Smooth muscle cell (in vitro differentiated cells): ENCODE measurements around the gene TRPV2. TPM values are rescaled to one million over a fixed set of nuclear protein-coding genes. Genes with fewer than 3 reads are reported as not detected.

Experiments used
- DNase-seq: peaks from one replicate; lab custom pipeline; 2025; ENCODE audit not compliant: unreplicated experiment; lab: John Stamatoyannopoulos, UW
- H2AFZ ChIP-seq: fragments of 200-600 bp; sonication (generic); 2 replicates; pipeline ENCODE4 v1.6.0; 2016; ENCODE audit warnings: antibody characterized with exemption, low read depth, mild to moderate bottlenecking
- H3F3A ChIP-seq: fragments of 200-600 bp; sonication (generic); 2 replicates; pipeline ENCODE4 v1.6.0; 2017; ENCODE audit warnings: antibody characterized with exemption, low read depth
- H3K27ac ChIP-seq: fragments of 200-600 bp; sonication (generic); 2 replicates; pipeline ENCODE4 v1.5.1; 2016; ENCODE audit warnings: low read depth, mild to moderate bottlenecking
- H3K27me3 ChIP-seq: fragments of 200-600 bp; sonication (generic); 2 replicates; pipeline ENCODE4 v1.6.1; 2016; ENCODE audit warnings: low read depth, mild to moderate bottlenecking
- H3K36me3 ChIP-seq: fragments of 200-600 bp; sonication (generic); 2 replicates; pipeline ENCODE4 v1.5.1; 2016; ENCODE audit warnings: low read depth
- H3K4me1 ChIP-seq: fragments of 200-600 bp; sonication (generic); 2 replicates; pipeline ENCODE4 v1.5.1; 2016; ENCODE audit warnings: low read depth
- H3K4me2 ChIP-seq: fragments of 200-600 bp; sonication (generic); 2 replicates; pipeline ENCODE4 v1.6.0; 2016; ENCODE audit warnings: mild to moderate bottlenecking
- H3K4me3 ChIP-seq: fragments of 200-600 bp; sonication (generic); 2 replicates; pipeline ENCODE4 v1.5.1; 2016; ENCODE audit warnings: mild to moderate bottlenecking
- H3K79me2 ChIP-seq: fragments of 200-600 bp; sonication (generic); 2 replicates; pipeline ENCODE4 v1.6.0; 2016; ENCODE audit warnings: low read depth, mild to moderate bottlenecking
- H3K9ac ChIP-seq: fragments of 200-600 bp; sonication (generic); 2 replicates; pipeline ENCODE4 v1.6.0; 2016; ENCODE audit warnings: low read depth
- H3K9me3 ChIP-seq: fragments of 200-600 bp; sonication (generic); replicated peaks from 2 replicates; pipeline ENCODE4 v1.5.1; 2016; ENCODE audit warnings: low read depth
- H4K20me1 ChIP-seq: fragments of 200-600 bp; sonication (generic); 2 replicates; pipeline ENCODE4 v1.6.0; 2016; ENCODE audit warnings: low read depth
- CTCF ChIP-seq: fragments of 200-600 bp; sonication (generic); IDR thresholded peaks from 2 replicates; pipeline ENCODE4 v1.5.1; 2017; ENCODE audit warnings: borderline replicate concordance, mild to moderate bottlenecking, antibody characterized with exemption; ENCODE audit not compliant: insufficient read depth, poor library complexity, severe bottlenecking
- WGBS: methylation state at CpG from one replicate; pipeline ENCODE4 v1.1.7; 2016; ENCODE audit warnings: low lambda C conversion rate; 5-methylcytosine and 5-hydroxymethylcytosine counted together
- polyA plus RNA-seq: library from polyadenylated mRNA; unstranded; fragments of >200 nt; fragmentation: Nextera tagmentation; extraction: Ambion mirVana; gene quantifications from 2 replicates; pipeline ENCODE4 v1.2.1, GENCODE V29; 2016
- total RNA-seq: library from RNA; depleted of rRNA; stranded (reverse); fragments of >200 nt; gene quantifications from 2 replicates; pipeline ENCODE4 v1.2.3, GENCODE V29; 2014

Gene TRPV2
- total and polyA plus RNA-seq, 2 experiments from 2014 or later = 58.0 to 92.9 TPM

- Histone ChIP-seq H3K4me3 (no peak overlapping the region), H3K4me2 (no peak overlapping the region), H3F3A (peaks cover under 1% of the 10 kb centered on the region), H3K9me3 (no peaks in the 10 kb centered on the region), H3K9ac (no peak overlapping the region), H3K36me3 (no peaks in the 10 kb centered on the region), H3K27ac (no peak overlapping the region), H3K79me2 (no peaks in the 10 kb centered on the region), H4K20me1 (no peaks in the 10 kb centered on the region), H2AFZ (no peak overlapping the region), H3K4me1 (no peaks in the 10 kb centered on the region), H3K27me3 (no peaks in the 10 kb centered on the region)
- 85% methylated on average over 20 of the region's 20 CpGs for WGBS
- no peak for DNase-seq
- TF ChIP-seq CTCF = no peak
These were observed 10.6 kb downstream of the TRPV2 start for GRCh38 chr17:16425698-16426659.

- Histone ChIP-seq H3K36me3 (no peaks in the 10 kb centered on the region), H3K27ac (no peak overlapping the region), H3K4me3 (no peak overlapping the region), H3K4me1 (no peaks in the 10 kb centered on the region), H3F3A (no peaks in the 10 kb centered on the region), H4K20me1 (no peaks in the 10 kb centered on the region), H3K9ac (no peak overlapping the region), H2AFZ (no peak overlapping the region), H3K27me3 (no peaks in the 10 kb centered on the region), H3K79me2 (no peaks in the 10 kb centered on the region), H3K4me2 (no peak overlapping the region), H3K9me3 (no peaks in the 10 kb centered on the region)
- DNase-seq = no peak
- WGBS = 90% methylated on average over 3 of the region's 3 CpGs
- no peak for TF ChIP-seq CTCF
These were observed 11.6 kb downstream of the TRPV2 start for GRCh38 chr17:16427020-16427419.

GRCh38 chr17:16428098-16428882 lies 12.9 kb downstream of the TRPV2 start:
- H3K79me2 ChIP-seq = no peaks in the 10 kb centered on the region
- no peaks in the 10 kb centered on the region for H3K36me3 ChIP-seq
- no peaks in the 10 kb centered on the region for H3K9me3 ChIP-seq
- DNase-seq = no peak
- H3K9ac ChIP-seq = no peak overlapping the region
- no peak overlapping the region for H3K4me3 ChIP-seq
- no peak overlapping the region for H3K4me2 ChIP-seq
- TF ChIP-seq CTCF = peak; percentile 55
- no peaks in the 10 kb centered on the region for H3K27me3 ChIP-seq
- no peaks in the 10 kb centered on the region for H4K20me1 ChIP-seq
- H3K27ac ChIP-seq = no peak overlapping the region
- 68% methylated on average over 15 of the region's 15 CpGs for WGBS
- H3F3A ChIP-seq = no peaks in the 10 kb centered on the region
- H2AFZ ChIP-seq = no peak overlapping the region
- H3K4me1 ChIP-seq = no peaks in the 10 kb centered on the region
